Endometrium (tissue), 2 donors: ENCODE measurements around the gene ZFTA.

Experiments
- FAIRE-seq: peaks from 2 replicates; lab custom pipeline; 2012; peaks lifted over from hg19 to GRCh38; lab: Jason Lieb, UNC
- donor health status: control.
- donor health status: control.

ZFTA gene

GRCh38 chr11:63749624-63750023, 19.0 kb downstream of the ZFTA start:
- no peak for FAIRE-seq

DNA sequence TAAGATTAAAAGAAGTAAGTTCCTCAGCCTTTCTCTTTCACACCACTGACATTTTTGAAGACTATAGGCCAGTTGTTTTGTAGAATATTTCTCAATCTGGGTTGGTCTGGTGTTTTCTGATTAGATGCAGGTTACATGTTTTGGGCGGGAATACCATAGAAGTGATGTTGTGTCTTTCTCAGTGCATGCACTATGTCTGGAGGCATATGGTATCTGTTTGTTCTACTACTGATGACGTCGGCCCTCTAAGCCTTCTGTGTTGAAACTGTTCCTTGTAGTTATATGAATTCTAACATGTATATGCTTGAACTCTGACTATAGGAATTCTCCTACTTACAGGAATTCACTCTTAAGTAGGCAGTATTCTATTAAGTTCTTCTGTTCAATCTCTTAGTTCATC, 21.6 kb downstream of the ZFTA start:
- no peak for FAIRE-seq

- FAIRE-seq = no peak
These were observed 23.0 kb downstream of the ZFTA start for GRCh38 chr11:63745304-63746170.

DNA sequence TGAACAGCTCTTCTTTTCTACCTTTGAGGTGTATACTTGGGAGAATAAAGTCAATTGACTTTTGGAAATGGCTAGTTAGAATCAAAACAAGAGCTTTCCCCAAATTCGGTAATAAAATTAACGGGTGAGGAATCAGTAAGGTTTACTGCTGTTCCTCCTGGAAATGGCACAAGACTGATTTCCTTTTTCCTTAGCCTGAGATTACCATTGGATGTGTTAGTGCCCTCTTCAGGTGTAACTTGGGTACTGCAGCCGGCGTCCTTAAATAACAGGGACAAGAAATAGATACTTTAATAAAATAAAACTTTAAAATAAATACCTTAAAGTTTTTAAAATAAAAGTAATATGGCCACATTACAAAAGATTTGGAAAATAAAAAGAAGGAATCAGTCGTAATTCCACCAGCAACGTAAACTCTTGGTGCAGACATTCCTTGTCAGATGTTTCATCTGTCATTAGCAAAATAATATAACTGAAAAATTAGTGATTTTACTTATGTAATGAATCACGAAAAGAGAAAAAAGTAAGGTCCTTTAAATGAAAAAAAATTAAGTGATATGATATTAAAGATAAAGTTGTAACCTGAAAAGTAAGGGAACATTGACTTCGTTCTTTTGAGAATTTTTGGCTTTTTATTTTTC, 29.7 kb downstream of the ZFTA start:
- FAIRE-seq = peak; percentile 57

GRCh38 chr11:63737718-63738117, 30.9 kb downstream of the ZFTA start:
- FAIRE-seq = no peak

GRCh38 chr11:63736864-63737263, 31.7 kb downstream of the ZFTA start:
- FAIRE-seq = no peak

GRCh38 chr11:63729326-63729725, 39.2 kb downstream of the ZFTA start:
- FAIRE-seq = no peak

GRCh38 chr11:63720611-63721010, 48.0 kb downstream of the ZFTA start:
- no peak for FAIRE-seq

GRCh38 chr11:63719987-63720386, 48.6 kb downstream of the ZFTA start:
- FAIRE-seq = no peak

GRCh38 chr11:63719001-63719400, 49.6 kb downstream of the ZFTA start:
- no peak for FAIRE-seq
